ENCODE results near the gene MYOT. TPM values are rescaled to one million over a fixed set of nuclear protein-coding genes. Genes with fewer than 3 reads are reported as not detected.

MYOT gene
- total and polyA plus RNA-seq, 2 donors (not counting 1 experiment from before 2014, with no cell fraction given), result not detected

GRCh38 chr5:137831105-137831504 lies 36.6 kb upstream of the MYOT start:
- Histone ChIP-seq H3K79me2 (ENCODE audit: control insufficient read depth, insufficient read depth, low read length) (no peaks in the 10 kb centered on the region), H3K4me1 (ENCODE audit: control insufficient read depth in 2 of 2, insufficient read depth in 2 of 2, low read length in 2 of 2) (no peaks in the 10 kb centered on the region), H3K27ac (ENCODE audit: low read length in 2 of 2) (no peak overlapping the region), H3K27me3 (replicated peaks in 1 of 4; ENCODE audit: control extremely low read depth in 1 of 4, control insufficient read depth in 3 of 4, insufficient read depth in 4 of 4, low read length in 3 of 4) (no peaks in the 10 kb centered on the region), H3K4me3 (ENCODE audit: control extremely low read depth in 1 of 5, extremely low read depth in 1 of 5, insufficient read depth in 1 of 5, low read depth in 2 of 5, low read length in 4 of 5) (no peak overlapping the region), H3K36me3 (replicated peaks in 1 of 2; ENCODE audit: control extremely low read depth in 1 of 2, control insufficient read depth in 1 of 2, extremely low read depth in 1 of 2, insufficient read depth in 2 of 2, low read length in 1 of 2) (no peaks in the 10 kb centered on the region), H3K9me3 (ENCODE audit: control extremely low read depth in 1 of 3, control insufficient read depth in 2 of 3, insufficient read depth in 1 of 3, low read length in 2 of 3) (peaks cover 0 to 3% (median 0%) of the 10 kb centered on the region in 3 donors), H3K4me2 (replicated peaks; ENCODE audit: low read depth, low read length, poor library complexity, severe bottlenecking) (no peak overlapping the region), H3K9ac (ENCODE audit: low read length) (no peak overlapping the region), H4K20me1 (ENCODE audit: control insufficient read depth, insufficient read depth, low read length, poor library complexity, severe bottlenecking) (no peaks in the 10 kb centered on the region), H2AFZ (ENCODE audit: insufficient read depth, low read depth, low read length, poor library complexity, severe bottlenecking) (no peak overlapping the region)
- WGBS (ENCODE audit: insufficient coverage), result no CpG with 5 or more reads among the region's 2 CpGs
- Mint-ChIP-seq H3K9me3 (ENCODE audit: insufficient read depth) (peaks cover 4% of the 10 kb centered on the region), H3K4me1 (no peaks in the 10 kb centered on the region), H3K27me3 (no peaks in the 10 kb centered on the region), H3K4me3 (no peak overlapping the region), H3K27ac (no peak overlapping the region)
- CTCF ChIA-PET, result no interaction called here
- POLR2A ChIA-PET, result no interaction called here
- DNase-seq (no peak), ATAC-seq (ENCODE audit: low read depth) (no peak)
- TF ChIP-seq CTCF (IDR thresholded peaks at IDR 0.05) (no peak), EZH2 (IDR thresholded peaks at IDR 0.05; ENCODE audit: borderline replicate concordance, insufficient read depth, low read depth, low read length, poor library complexity, severe bottlenecking) (no peak)
- intact Hi-C loops (cut with micrococcal nuclease), result no loop called here

DNA sequence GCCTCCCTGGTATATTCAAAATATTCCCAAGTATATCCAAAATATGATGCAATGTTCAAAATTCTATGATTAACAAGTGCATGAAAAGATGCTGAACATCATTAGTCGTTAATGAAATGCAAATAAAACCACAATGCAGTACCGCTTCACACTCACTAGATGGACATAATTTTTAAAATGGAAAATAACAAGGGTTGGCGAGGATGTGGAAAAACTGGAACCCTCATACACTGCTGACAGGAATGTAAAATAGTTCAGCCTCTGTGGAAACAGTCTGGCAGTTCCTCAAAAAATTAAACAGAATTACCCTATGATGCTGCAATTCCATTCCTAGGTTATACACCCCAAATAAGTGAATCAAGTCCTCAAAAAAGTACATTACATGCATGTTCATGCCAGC lies 36.1 kb upstream of the MYOT start:
- DNase-seq (no peak), ATAC-seq (ENCODE audit: low read depth) (no peak)
- no peaks in the 10 kb centered on the region for H3K36me3 ChIP-seq (replicated peaks in 1 of 2; ENCODE audit: control extremely low read depth in 1 of 2, control insufficient read depth in 1 of 2, extremely low read depth in 1 of 2, insufficient read depth in 2 of 2, low read length in 1 of 2)
- TF ChIP-seq CTCF (IDR thresholded peaks at IDR 0.05) (no peak), EZH2 (IDR thresholded peaks at IDR 0.05; ENCODE audit: borderline replicate concordance, insufficient read depth, low read depth, low read length, poor library complexity, severe bottlenecking) (no peak)
- H3K79me2 ChIP-seq (ENCODE audit: control insufficient read depth, insufficient read depth, low read length), result no peaks in the 10 kb centered on the region
- intact Hi-C loops (cut with micrococcal nuclease), result no loop called here
- no peaks in the 10 kb centered on the region for H3K27me3 ChIP-seq (replicated peaks in 1 of 4; ENCODE audit: control extremely low read depth in 1 of 4, control insufficient read depth in 3 of 4, insufficient read depth in 4 of 4, low read length in 3 of 4)
- no peak overlapping the region for H3K4me3 ChIP-seq (ENCODE audit: control extremely low read depth in 1 of 5, extremely low read depth in 1 of 5, insufficient read depth in 1 of 5, low read depth in 2 of 5, low read length in 4 of 5)
- POLR2A ChIA-PET, result no interaction called here
- H2AFZ ChIP-seq (ENCODE audit: insufficient read depth, low read depth, low read length, poor library complexity, severe bottlenecking), result no peak overlapping the region
- H3K9me3 ChIP-seq (ENCODE audit: control extremely low read depth in 1 of 3, control insufficient read depth in 2 of 3, insufficient read depth in 1 of 3, low read length in 2 of 3), result peaks cover 0 to 3% (median 0%) of the 10 kb centered on the region in 3 donors
- H4K20me1 ChIP-seq (ENCODE audit: control insufficient read depth, insufficient read depth, low read length, poor library complexity, severe bottlenecking), result no peaks in the 10 kb centered on the region
- H3K27ac ChIP-seq (ENCODE audit: low read length in 2 of 2), result no peak overlapping the region
- H3K4me2 ChIP-seq (replicated peaks; ENCODE audit: low read depth, low read length, poor library complexity, severe bottlenecking), result no peak overlapping the region
- no CpG with 5 or more reads among the region's 3 CpGs for WGBS (ENCODE audit: insufficient coverage)
- Mint-ChIP-seq H3K27me3 (no peaks in the 10 kb centered on the region), H3K9me3 (ENCODE audit: insufficient read depth) (no peaks in the 10 kb centered on the region), H3K4me1 (no peaks in the 10 kb centered on the region), H3K27ac (no peak overlapping the region), H3K4me3 (no peak overlapping the region)
- CTCF ChIA-PET, result no interaction called here
- H3K9ac ChIP-seq (ENCODE audit: low read length), result no peak overlapping the region
- no peaks in the 10 kb centered on the region for H3K4me1 ChIP-seq (ENCODE audit: control insufficient read depth in 2 of 2, insufficient read depth in 2 of 2, low read length in 2 of 2)

All from B cell (primary cell).